ENCODE results near the gene TMEM132A.
"Not testable (repeated sequence)": the region's sequence is repeated elsewhere in the genome, so short reads cannot be mapped to it uniquely, and the experiment has no call there.

TMEM132A gene

GRCh38 chr11:60906132-60906972, 17.9 kb upstream of the TMEM132A start, which contains the start of gene PRPF19:
TSS of gene PRPF19 (minus strand) at chr11:60906585. CDS start at chr11:60906382, 203 bp downstream.
- peak; percentile 95 for DNase-seq

GRCh38 chr11:60908803-60909202, 15.5 kb upstream of the TMEM132A start:
- no peak for DNase-seq

GRCh38 chr11:60909680-60910280, 14.5 kb upstream of the TMEM132A start:
- DNase-seq: not testable (repeated sequence)

GRCh38 chr11:60910281-60910687, 14.0 kb upstream of the TMEM132A start:
- no peak for DNase-seq

- no peak for DNase-seq
Observed at GRCh38 chr11:60910711-60911380, 13.4 kb upstream of the TMEM132A start.

- DNase-seq: no peak
Observed at GRCh38 chr11:60912223-60912850, 11.9 kb upstream of the TMEM132A start.

GRCh38 chr11:60912851-60913528, 11.3 kb upstream of the TMEM132A start:
- no peak for DNase-seq

GRCh38 chr11:60913793-60914632, 10.2 kb upstream of the TMEM132A start, which contains the start of gene TMEM109:
TSS of gene TMEM109 (plus strand) at chr11:60914158. CDS start at chr11:60919694, 5,536 bp downstream.
- peak; percentile 86 for DNase-seq

GRCh38 chr11:60914633-60915247, 9.5 kb upstream of the TMEM132A start:
- no peak for DNase-seq

- peak; percentile 70 for DNase-seq
Observed at GRCh38 chr11:60915248-60915914, 8.9 kb upstream of the TMEM132A start.

GRCh38 chr11:60916669-60917206, 7.5 kb upstream of the TMEM132A start:
- DNase-seq: no peak

- no peak for DNase-seq
Observed at GRCh38 chr11:60917267-60917666, 7.0 kb upstream of the TMEM132A start.

- DNase-seq: no peak
Observed at GRCh38 chr11:60918251-60918938, 5.9 kb upstream of the TMEM132A start.

- DNase-seq: peak; percentile 11
Observed at GRCh38 chr11:60918939-60919265, 5.4 kb upstream of the TMEM132A start.

- DNase-seq: no peak
Observed at GRCh38 chr11:60919320-60919719, 4.9 kb upstream of the TMEM132A start.

GRCh38 chr11:60919956-60920355, 4.3 kb upstream of the TMEM132A start:
- no peak for DNase-seq

- DNase-seq: no peak
Observed at GRCh38 chr11:60921259-60921658, 3.0 kb upstream of the TMEM132A start.

- no peak for DNase-seq
Observed at GRCh38 chr11:60921777-60922335, 2.4 kb upstream of the TMEM132A start.

- no peak for DNase-seq
Observed at GRCh38 chr11:60922906-60923305, 1.4 kb upstream of the TMEM132A start.
